K562 (cell line): ENCODE data around the gene SUDS3. TPM values are rescaled to one million over a fixed set of nuclear protein-coding genes. Genes with fewer than 3 reads are reported as not detected.
A peak's percentile ranks its signal among the peaks of the same experiment; 100 is the strongest.

ENCODE experiments used
- CEBPG ChIP-seq, 3 experiments: fragments of 200-800 bp in 1 of 3; sonication (Bioruptor generic) in 1 of 3; sonication (generic) in 1 of 3; formaldehyde crosslinking in 1 of 3; IDR thresholded peaks in 2 of 3; conservative IDR thresholded peaks in 1 of 3; 2 replicates each; pipeline versions ENCODE4 v1.6.1 to v1.8.0; 2016 to 2022; ENCODE audit warnings: missing compliant biosample characterization in 2 of 3, missing genetic modification characterization in 2 of 3, mild to moderate bottlenecking in 1 of 3, missing genetic modification reagents in 1 of 3
- JUND ChIP-seq, 2 experiments: IDR thresholded peaks; 2 replicates in 1 of 2; 3 replicates in 1 of 2; pipeline ENCODE4 v1.6.1; 2011; ENCODE audit warnings: borderline replicate concordance in 2 of 2, low read depth in 2 of 2, low read length in 2 of 2, improper control_type of control experiment in 1 of 2, missing biosample characterization in 1 of 2, missing genetic modification characterization in 1 of 2, missing genetic modification reagents in 1 of 2
- NFXL1 ChIP-seq: fragments of 450-650 bp; formaldehyde crosslinking; IDR thresholded peaks from 2 replicates; pipeline ENCODE4 v1.4.0; 2021; ENCODE audit warnings: mild to moderate bottlenecking
- SRSF1 ChIP-seq: fragments of 200-400 bp; formaldehyde crosslinking; IDR thresholded peaks from 2 replicates; pipeline ENCODE4 v1.6.1; 2017; ENCODE audit warnings: mild to moderate bottlenecking, low read depth, low read length, moderate library complexity
- ZNF124 ChIP-seq: sonication (generic); formaldehyde crosslinking; IDR thresholded peaks from 2 replicates; pipeline ENCODE4 v1.8.1; 2022; ENCODE audit warnings: missing genetic modification reagents
- ZNF143 ChIP-seq: sonication (generic); formaldehyde crosslinking; IDR thresholded peaks from 2 replicates; pipeline ENCODE4 v1.9.0; 2022; ENCODE audit warnings: mild to moderate bottlenecking, missing genetic modification reagents
- polyA plus RNA-seq, 8 experiments: library from polyadenylated mRNA; depleted of rRNA in 4 of 8; stranded (reverse) in 5 of 8; unstranded in 3 of 8; fragments of >200 nt; fragmentation: Nextera tagmentation in 2 of 8; fragmentation: Illumina TruSeq in 1 of 8; extraction: Ambion mirVana in 2 of 8; extraction: Trizol in 1 of 8; gene quantifications; 2 replicates each; pipeline versions ENCODE4 v1.2.1 to v1.2.3, GENCODE V29; 2011 to 2014; ENCODE audit warnings: inconsistent platforms in 1 of 8, missing spikeins in 1 of 8
- total RNA-seq, 7 experiments: library from RNA; depleted of rRNA in 6 of 7; stranded (reverse); fragments of >200 nt in 6 of 7; fragmentation: Illumina TruSeq in 2 of 7; extraction: Trizol in 2 of 7; gene quantifications; 2 replicates each; pipeline versions ENCODE4 v1.2.1 to v1.2.3, GENCODE V29; 2011 to 2021; ENCODE audit warnings: low replicate concordance in 1 of 7
- TF ChIP-seq, protein P1 (sequence below): fragments of 450-650 bp; IDR thresholded peaks from 2 replicates; pipeline ENCODE4 v1.6.1; 2014; ENCODE audit warnings: low read depth, mild to moderate bottlenecking, moderate library complexity, borderline replicate concordance
- TF ChIP-seq, protein P2 (sequence below): sonication (generic); formaldehyde crosslinking; IDR thresholded peaks from 2 replicates; pipeline ENCODE4 v1.8.1; 2023; ENCODE audit warnings: mild to moderate bottlenecking, missing genetic modification reagents
- TF ChIP-seq, protein P3 (sequence below): fragments of 150-350 bp; conservative IDR thresholded peaks from 2 replicates; pipeline ENCODE4 v1.6.1; 2014; ENCODE audit warnings: low read length

Gene SUDS3
- total and polyA plus RNA-seq, 9 of the 15 experiments (the other 6 are each of a cell fraction or from before 2014, with no cell fraction given): 6.6 to 30.5 (median 23.3) TPM

DNA sequence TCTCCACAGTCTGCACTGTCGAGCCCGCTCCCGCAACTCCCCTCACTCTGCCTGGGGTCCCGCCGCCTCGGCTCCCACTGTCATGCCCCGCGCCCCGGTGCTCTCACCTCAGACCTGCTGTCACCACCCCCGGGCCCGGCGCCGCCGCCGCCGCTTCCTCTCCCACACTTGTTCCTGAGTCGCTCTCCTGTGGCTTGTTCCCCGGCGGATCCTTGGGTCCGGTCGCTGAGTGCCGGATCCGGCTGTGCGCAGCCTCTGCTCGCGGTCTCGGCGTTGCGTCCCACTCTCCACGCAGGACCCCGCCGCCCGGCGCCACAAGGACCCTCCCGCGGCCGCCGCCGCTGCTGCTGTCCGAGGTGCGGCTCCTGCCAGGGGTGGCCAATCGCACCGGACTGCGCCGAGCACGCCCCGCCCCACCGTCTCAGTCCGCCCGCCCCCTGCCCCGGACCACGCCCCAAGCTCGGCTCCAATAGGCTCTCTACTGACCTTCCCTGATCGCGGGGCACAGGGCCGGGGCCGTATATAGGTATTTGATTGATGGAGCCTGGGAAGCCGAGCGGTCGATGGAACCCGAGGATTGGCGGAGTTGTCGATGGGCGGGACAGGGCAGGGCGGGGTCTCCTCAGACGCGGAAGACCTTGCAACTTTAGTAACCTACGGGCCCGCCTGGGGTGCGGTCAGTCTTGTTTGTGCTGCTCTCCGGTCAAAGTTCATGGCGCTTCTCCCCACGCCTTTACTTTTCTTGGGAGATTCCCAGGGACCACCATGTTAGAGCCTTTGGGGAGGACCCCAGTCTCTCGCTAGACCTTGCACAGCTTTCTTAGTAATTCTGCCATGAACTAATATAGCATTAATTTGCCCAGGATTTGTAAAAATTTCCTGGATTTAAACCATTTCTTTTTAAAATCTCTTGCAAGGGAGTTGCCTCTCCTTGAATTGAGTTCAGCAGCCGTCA, 3.5 kb upstream of the SUDS3 start, which contains the start of gene TAOK3 (continued):
- no peak; the same call in 1 of the 2 replicates for TF ChIP-seq JUND (IDR thresholded peaks at IDR 0.05; ENCODE audit: borderline replicate concordance, low read depth, low read length)
- TF ChIP-seq JUND (tag; IDR thresholded peaks at IDR 0.05; ENCODE audit: borderline replicate concordance, low read depth, low read length): no peak; the same call in 2 of the 3 replicates
- no peak for TF ChIP-seq CEBPG (CRISPR knock-in tag; IDR thresholded peaks at IDR 0.05)
- no peak for TF ChIP-seq CEBPG (tag; conservative IDR thresholded peaks at IDR 0.05 in 1 of 2, IDR thresholded peaks at IDR 0.05 in 1 of 2)
- no peak for TF ChIP-seq ZNF124
- no peak for TF ChIP-seq ZNF143 (CRISPR knock-in tag)
- TF ChIP-seq SRSF1: no peak
- TF ChIP-seq, protein P1, sequence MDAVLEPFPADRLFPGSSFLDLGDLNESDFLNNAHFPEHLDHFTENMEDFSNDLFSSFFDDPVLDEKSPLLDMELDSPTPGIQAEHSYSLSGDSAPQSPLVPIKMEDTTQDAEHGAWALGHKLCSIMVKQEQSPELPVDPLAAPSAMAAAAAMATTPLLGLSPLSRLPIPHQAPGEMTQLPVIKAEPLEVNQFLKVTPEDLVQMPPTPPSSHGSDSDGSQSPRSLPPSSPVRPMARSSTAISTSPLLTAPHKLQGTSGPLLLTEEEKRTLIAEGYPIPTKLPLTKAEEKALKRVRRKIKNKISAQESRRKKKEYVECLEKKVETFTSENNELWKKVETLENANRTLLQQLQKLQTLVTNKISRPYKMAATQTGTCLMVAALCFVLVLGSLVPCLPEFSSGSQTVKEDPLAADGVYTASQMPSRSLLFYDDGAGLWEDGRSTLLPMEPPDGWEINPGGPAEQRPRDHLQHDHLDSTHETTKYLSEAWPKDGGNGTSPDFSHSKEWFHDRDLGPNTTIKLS: no peak
- TF ChIP-seq, protein P2, sequence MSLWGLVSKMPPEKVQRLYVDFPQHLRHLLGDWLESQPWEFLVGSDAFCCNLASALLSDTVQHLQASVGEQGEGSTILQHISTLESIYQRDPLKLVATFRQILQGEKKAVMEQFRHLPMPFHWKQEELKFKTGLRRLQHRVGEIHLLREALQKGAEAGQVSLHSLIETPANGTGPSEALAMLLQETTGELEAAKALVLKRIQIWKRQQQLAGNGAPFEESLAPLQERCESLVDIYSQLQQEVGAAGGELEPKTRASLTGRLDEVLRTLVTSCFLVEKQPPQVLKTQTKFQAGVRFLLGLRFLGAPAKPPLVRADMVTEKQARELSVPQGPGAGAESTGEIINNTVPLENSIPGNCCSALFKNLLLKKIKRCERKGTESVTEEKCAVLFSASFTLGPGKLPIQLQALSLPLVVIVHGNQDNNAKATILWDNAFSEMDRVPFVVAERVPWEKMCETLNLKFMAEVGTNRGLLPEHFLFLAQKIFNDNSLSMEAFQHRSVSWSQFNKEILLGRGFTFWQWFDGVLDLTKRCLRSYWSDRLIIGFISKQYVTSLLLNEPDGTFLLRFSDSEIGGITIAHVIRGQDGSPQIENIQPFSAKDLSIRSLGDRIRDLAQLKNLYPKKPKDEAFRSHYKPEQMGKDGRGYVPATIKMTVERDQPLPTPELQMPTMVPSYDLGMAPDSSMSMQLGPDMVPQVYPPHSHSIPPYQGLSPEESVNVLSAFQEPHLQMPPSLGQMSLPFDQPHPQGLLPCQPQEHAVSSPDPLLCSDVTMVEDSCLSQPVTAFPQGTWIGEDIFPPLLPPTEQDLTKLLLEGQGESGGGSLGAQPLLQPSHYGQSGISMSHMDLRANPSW (CRISPR knock-in tag): no peak
- TF ChIP-seq, protein P3, sequence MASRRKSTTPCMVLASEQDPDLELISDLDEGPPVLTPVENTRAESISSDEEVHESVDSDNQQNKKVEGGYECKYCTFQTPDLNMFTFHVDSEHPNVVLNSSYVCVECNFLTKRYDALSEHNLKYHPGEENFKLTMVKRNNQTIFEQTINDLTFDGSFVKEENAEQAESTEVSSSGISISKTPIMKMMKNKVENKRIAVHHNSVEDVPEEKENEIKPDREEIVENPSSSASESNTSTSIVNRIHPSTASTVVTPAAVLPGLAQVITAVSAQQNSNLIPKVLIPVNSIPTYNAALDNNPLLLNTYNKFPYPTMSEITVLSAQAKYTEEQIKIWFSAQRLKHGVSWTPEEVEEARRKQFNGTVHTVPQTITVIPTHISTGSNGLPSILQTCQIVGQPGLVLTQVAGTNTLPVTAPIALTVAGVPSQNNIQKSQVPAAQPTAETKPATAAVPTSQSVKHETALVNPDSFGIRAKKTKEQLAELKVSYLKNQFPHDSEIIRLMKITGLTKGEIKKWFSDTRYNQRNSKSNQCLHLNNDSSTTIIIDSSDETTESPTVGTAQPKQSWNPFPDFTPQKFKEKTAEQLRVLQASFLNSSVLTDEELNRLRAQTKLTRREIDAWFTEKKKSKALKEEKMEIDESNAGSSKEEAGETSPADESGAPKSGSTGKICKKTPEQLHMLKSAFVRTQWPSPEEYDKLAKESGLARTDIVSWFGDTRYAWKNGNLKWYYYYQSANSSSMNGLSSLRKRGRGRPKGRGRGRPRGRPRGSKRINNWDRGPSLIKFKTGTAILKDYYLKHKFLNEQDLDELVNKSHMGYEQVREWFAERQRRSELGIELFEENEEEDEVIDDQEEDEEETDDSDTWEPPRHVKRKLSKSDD: 0 out of 2 replicates have a peak, but pooled peaks have one; percentile 42
- no peak for TF ChIP-seq NFXL1 (CRISPR knock-in tag)
